IgD-negative memory B cell (primary cell): ENCODE data around the gene PROSER1. TPM values are rescaled to one million over a fixed set of nuclear protein-coding genes. Genes with fewer than 3 reads are reported as not detected.

Experiments used
- H3K27ac Mint-ChIP-seq, 3 donors: one replicate each; pipeline ENCODE4 v1.8.0; 2020 to 2022; ENCODE audit warnings: mild to moderate bottlenecking in 3 of 3, mixed read lengths in 3 of 3, moderate library complexity in 1 of 3
- H3K27me3 Mint-ChIP-seq: one replicate; pipeline ENCODE4 v1.8.0; 2021; ENCODE audit warnings: mixed read lengths
- H3K36me3 Mint-ChIP-seq: one replicate; pipeline ENCODE4 v1.8.0; 2020; ENCODE audit warnings: mild to moderate bottlenecking, mixed read lengths
- H3K4me1 Mint-ChIP-seq, 3 donors: one replicate each; pipeline ENCODE4 v1.8.0; 2020 to 2022; ENCODE audit warnings: mixed read lengths in 3 of 3, mild to moderate bottlenecking in 1 of 3
- H3K4me3 Mint-ChIP-seq, 4 donors: one replicate each; pipeline ENCODE4 v1.8.0; 2020 to 2022; ENCODE audit warnings: mild to moderate bottlenecking in 4 of 4, mixed read lengths in 4 of 4, moderate library complexity in 3 of 4
- H3K9me3 Mint-ChIP-seq, 3 donors: one replicate each; pipeline ENCODE4 v1.8.0; 2020 to 2021; ENCODE audit warnings: mixed read lengths in 3 of 3, mild to moderate bottlenecking in 1 of 3
- polyA plus RNA-seq: library from polyadenylated mRNA; unstranded; fragments of 300-500 nt; fragmentation: Illumina TruSeq; gene quantifications from one replicate; pipeline ENCODE4 v1.2.3, GENCODE V29; 2021

Gene PROSER1
- polyA plus RNA-seq, 1 donor from 2014 or later = 14.1 TPM

DNA sequence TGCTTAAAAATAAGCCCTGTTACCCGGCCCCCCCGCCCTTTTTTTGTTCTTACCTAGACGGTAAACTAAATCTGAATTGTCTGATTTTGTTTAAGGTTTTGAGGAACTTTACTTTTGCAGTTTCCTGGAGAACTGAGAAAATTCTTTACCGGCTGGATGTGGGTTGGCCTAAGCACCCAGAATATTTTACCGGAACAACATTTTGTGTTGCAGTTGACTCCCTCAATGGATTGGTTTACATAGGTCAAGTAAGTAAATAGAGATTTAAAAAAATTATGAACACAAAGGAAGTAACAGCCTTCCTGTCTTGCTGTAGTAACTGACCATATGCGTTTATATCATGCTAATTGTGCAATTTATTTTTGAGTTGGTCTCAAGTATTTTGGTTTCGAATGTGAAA, 1.2 kb upstream of the PROSER1 start:
- Mint-ChIP-seq H3K9me3 (no peaks in the 10 kb centered on the region), H3K4me1 (peaks cover 39 to 52% (median 42%) of the 10 kb centered on the region in 3 donors), H3K36me3 (peaks cover 5% of the 10 kb centered on the region), H3K27ac (peak overlapping the region; percentile 92 to 99 (median 99)), H3K4me3 (peak overlapping the region; percentile 95 to 99 (median 98)), H3K27me3 (no peaks in the 10 kb centered on the region)

DNA sequence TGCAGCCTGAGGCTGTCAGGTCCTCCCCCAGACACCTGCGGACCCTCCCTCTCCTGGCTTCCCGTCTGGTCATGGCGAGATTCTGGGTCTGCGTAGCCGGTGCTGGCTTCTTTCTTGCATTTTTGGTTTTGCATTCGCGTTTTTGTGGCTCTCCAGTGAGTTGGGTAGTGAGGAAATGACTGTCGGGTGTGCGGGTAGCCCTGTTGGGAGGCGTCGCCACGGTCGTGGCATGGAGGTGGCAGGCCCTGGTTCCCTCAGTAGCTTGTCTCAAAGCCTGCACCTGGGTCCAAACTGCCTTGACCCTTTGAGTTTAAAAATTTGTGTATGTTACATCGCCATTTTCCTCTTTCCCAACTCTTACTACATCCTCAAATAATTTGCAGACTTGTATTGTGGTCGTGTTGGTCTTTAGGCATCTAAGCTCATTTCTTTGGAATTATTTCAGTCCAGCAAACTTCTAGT, 711 bp upstream of the PROSER1 start:
- H3K36me3 Mint-ChIP-seq = peaks cover 5% of the 10 kb centered on the region
- H3K27ac Mint-ChIP-seq = peak overlapping the region; percentile 92 to 99 (median 99)
- H3K9me3 Mint-ChIP-seq = no peaks in the 10 kb centered on the region
- H3K27me3 Mint-ChIP-seq = no peaks in the 10 kb centered on the region
- peak overlapping the region; percentile 95 to 99 (median 98) for H3K4me3 Mint-ChIP-seq
- peaks cover 42 to 57% (median 43%) of the 10 kb centered on the region in 3 donors for H3K4me1 Mint-ChIP-seq

DNA sequence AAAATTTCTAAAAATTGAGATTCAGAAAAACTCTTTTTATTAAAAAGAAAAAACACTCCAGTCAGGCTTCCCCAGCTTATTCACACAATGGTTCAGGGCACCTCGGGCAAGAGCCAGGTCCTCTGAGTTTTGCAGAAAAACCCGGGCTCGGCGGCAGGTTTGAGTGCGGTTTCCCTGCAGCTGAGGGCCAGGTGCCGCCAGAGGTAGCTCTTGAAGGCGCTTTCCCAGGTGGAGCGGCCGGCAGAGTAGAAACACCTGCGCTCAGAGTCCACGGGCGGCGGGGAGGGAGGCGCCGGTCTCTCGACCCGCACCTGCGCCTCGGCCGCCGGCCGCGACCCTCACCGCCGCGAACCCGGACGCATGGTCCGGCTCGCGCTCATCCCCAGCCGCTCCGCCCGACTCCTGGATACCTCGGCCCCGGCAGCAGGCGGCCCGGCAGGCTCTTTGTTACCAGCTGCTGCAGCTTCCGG, 444 bp downstream of the PROSER1 start:
- Mint-ChIP-seq H3K27ac (peak overlapping the region; percentile 92 to 99 (median 99)), H3K27me3 (no peaks in the 10 kb centered on the region), H3K36me3 (peaks cover 2% of the 10 kb centered on the region), H3K9me3 (no peaks in the 10 kb centered on the region), H3K4me1 (peaks cover 40 to 64% (median 42%) of the 10 kb centered on the region in 3 donors), H3K4me3 (peak overlapping the region; percentile 95 to 99 (median 98))

DNA sequence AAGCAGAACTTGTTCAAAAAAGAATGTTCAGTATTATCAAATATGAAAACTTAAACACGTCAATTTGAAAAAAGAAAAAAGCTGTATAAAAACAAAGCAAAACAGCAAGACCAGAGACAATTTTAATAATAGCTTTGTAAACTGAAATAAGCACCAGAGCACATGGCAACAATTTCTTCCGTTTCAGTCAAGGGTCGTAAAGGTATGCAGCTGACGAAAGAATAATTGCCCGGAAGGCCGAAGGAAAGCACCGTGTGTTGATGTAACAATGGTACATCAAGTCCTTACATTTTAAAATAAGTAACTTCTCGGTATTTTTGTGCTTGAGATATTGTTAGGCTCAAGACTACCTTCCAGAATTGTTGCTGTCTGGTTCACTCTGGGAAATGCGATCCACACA, 1.7 kb downstream of the PROSER1 start:
- H3K9me3 Mint-ChIP-seq = no peaks in the 10 kb centered on the region
- no peaks in the 10 kb centered on the region for H3K27me3 Mint-ChIP-seq
- H3K4me3 Mint-ChIP-seq = peak overlapping the region; percentile 95 to 99 (median 97)
- peaks cover 39 to 64% (median 45%) of the 10 kb centered on the region in 3 donors for H3K4me1 Mint-ChIP-seq
- H3K27ac Mint-ChIP-seq = peak overlapping the region in 2 of 3 donors; percentile 50 to 92
- H3K36me3 Mint-ChIP-seq = no peaks in the 10 kb centered on the region

DNA sequence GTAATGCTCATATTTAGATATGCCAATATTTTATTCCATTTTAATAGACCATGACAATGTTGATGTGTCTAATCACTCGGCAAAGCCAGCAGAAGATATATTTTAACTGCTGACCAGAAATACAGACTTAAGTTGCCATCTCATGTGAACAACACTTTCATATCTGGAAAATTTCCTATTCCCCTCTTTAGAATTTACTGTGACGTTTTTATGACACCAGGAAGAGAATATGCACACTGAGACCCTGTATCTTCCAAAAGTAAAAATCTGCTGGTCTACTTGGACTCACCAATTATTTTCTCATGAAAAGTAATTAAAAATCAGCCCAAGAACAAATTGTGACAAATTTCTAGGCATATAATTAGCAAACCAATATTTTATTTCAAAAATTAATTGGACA, 2.1 kb downstream of the PROSER1 start:
- no peaks in the 10 kb centered on the region for H3K36me3 Mint-ChIP-seq
- no peaks in the 10 kb centered on the region for H3K9me3 Mint-ChIP-seq
- H3K4me1 Mint-ChIP-seq = peaks cover 39 to 61% (median 44%) of the 10 kb centered on the region in 3 donors
- H3K27me3 Mint-ChIP-seq = no peaks in the 10 kb centered on the region
- H3K27ac Mint-ChIP-seq = peak overlapping the region; percentile 19 to 92 (median 50)
- peak overlapping the region; percentile 95 to 99 (median 97) for H3K4me3 Mint-ChIP-seq

DNA sequence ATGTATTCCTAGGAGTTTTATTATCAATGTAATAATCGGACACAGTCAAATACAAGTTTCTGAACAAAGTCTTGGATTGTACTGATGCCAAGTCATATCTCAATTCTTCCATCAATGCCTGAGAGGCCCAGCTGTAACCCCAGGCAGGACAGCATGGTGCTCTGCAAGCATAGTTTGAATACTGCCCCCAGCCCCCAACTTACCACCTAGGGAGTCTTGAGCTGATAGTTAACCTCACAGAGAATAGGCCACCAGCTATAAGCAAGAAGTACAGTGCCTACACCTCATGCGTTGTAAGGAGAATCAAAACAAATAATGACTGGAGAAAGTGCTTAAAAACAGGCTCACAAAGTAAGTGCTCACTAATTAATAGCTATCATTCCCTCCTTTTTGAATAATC, 2.7 kb downstream of the PROSER1 start:
- H3K4me1 Mint-ChIP-seq = peaks cover 38 to 59% (median 39%) of the 10 kb centered on the region in 3 donors
- H3K4me3 Mint-ChIP-seq = peak overlapping the region; percentile 72 to 99 (median 96)
- no peaks in the 10 kb centered on the region for H3K36me3 Mint-ChIP-seq
- no peaks in the 10 kb centered on the region for H3K27me3 Mint-ChIP-seq
- no peak overlapping the region for H3K27ac Mint-ChIP-seq
- H3K9me3 Mint-ChIP-seq = no peaks in the 10 kb centered on the region

DNA sequence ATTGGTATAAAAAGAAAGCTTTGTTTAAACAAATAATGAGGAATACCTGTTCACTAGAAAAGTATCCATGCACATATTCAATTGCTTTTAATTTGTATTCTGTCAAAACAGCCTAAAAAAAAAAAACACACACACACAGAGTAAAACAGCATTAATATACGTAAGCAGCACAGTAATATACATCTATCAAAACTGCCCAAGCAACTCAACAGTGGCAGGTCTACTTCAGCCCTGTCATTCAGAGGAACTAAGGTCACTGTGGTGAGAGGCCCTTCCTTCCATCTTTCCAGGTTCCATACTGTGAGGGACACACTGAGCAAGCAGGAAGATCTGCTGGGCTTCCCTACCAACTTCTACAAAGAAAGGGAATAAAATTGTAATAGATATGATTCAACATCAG, 3.8 kb downstream of the PROSER1 start:
- no peaks in the 10 kb centered on the region for H3K36me3 Mint-ChIP-seq
- H3K27me3 Mint-ChIP-seq = no peaks in the 10 kb centered on the region
- H3K27ac Mint-ChIP-seq = peak overlapping the region in 1 of 3 donors; percentile 48
- peak overlapping the region in 3 of 4 donors; percentile 5 to 72 (median 58) for H3K4me3 Mint-ChIP-seq
- H3K9me3 Mint-ChIP-seq = no peaks in the 10 kb centered on the region
- peaks cover 34 to 54% (median 36%) of the 10 kb centered on the region in 3 donors for H3K4me1 Mint-ChIP-seq

DNA sequence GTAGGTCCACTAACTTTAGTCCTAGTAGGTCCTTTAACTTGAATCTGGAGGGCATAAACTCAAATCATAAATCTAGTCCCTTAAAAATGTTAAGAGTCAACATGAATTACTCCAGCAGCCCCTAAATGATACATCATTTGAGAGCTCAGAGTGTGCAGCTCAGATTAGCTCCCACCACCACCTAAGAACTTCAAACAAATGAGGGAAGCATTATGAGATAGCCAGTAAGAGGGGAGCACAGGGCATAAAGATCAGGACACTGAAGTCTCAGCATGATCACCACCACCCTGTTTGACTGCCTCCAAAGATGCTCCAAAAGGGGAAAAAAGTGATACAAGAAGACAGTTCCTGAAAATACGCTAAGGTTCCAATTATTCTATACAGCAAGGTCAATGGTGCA, 5.7 kb downstream of the PROSER1 start:
- Mint-ChIP-seq H3K9me3 (no peaks in the 10 kb centered on the region), H3K4me1 (peaks cover 30 to 40% (median 34%) of the 10 kb centered on the region in 3 donors), H3K27ac (no peak overlapping the region), H3K27me3 (no peaks in the 10 kb centered on the region), H3K36me3 (no peaks in the 10 kb centered on the region), H3K4me3 (no peak overlapping the region)

DNA sequence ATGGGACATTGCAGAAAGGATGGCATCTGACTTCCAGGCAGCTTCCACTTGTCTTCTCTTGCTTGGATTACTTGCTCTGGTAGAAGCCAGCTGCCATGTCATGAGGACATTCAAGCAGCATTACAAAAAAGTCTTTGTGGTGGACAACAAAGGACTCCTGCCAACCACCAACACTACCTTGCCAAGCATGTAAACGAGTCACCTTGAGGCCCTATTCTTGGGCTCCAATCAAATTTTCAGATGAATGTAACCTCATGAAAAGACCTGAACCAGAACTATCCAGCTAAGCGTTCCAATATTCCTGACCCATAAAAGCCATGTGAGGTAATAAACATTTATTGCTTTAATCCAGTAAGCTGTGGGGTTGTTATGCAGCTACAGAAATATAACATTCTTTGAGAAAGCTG, 12.5 kb downstream of the PROSER1 start:
- no peaks in the 10 kb centered on the region for H3K9me3 Mint-ChIP-seq
- no peaks in the 10 kb centered on the region for H3K27me3 Mint-ChIP-seq
- no peak overlapping the region for H3K27ac Mint-ChIP-seq
- H3K4me1 Mint-ChIP-seq = no peaks in the 10 kb centered on the region
- no peak overlapping the region for H3K4me3 Mint-ChIP-seq
- peaks cover 7% of the 10 kb centered on the region for H3K36me3 Mint-ChIP-seq

DNA sequence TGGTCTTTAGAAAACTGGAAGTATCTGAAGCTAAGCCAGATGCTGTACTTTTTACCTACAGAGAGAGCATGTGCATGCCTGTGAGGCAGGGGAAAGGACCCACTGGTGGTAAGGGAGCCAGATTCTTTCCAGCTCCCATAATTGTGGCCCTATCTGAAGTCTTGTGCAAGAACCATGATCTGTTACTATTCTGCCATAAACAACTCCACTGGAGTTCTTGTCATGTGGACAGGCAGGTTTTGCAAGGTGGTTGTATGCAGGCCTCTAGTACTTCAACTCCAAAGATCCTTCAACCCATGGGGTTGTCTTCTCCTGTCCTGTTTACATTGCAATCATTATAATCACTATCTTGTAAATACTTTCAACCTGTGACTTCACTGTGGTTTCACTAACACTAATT, 14.1 kb downstream of the PROSER1 start:
- Mint-ChIP-seq H3K9me3 (no peaks in the 10 kb centered on the region), H3K27me3 (no peaks in the 10 kb centered on the region), H3K36me3 (peaks cover 9% of the 10 kb centered on the region), H3K27ac (no peak overlapping the region), H3K4me3 (no peak overlapping the region), H3K4me1 (peaks cover 0 to 2% (median 0%) of the 10 kb centered on the region in 3 donors)

DNA sequence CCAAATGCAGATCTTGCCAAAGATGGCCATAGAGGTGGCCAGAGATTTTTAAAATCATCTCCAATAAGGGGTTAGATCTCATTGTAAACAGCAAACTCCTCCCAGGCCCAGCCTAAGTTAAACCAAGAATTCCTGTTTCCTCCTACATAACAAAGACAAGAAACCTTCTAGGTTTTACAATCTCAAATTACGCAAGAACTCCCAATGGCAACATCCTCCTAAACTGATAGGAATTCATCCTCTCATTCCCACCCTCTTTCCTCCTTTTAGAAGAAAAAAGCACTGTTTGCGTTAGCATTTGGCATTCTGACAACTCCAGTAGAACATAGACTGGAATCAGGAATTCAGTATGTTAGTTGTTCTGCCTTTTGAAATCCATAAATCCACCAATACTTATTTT, 14.6 kb downstream of the PROSER1 start:
- Mint-ChIP-seq H3K27ac (no peak overlapping the region), H3K4me1 (peaks cover 0 to 2% (median 0%) of the 10 kb centered on the region in 3 donors), H3K4me3 (no peak overlapping the region), H3K36me3 (peaks cover 9% of the 10 kb centered on the region), H3K9me3 (no peaks in the 10 kb centered on the region), H3K27me3 (no peaks in the 10 kb centered on the region)

DNA sequence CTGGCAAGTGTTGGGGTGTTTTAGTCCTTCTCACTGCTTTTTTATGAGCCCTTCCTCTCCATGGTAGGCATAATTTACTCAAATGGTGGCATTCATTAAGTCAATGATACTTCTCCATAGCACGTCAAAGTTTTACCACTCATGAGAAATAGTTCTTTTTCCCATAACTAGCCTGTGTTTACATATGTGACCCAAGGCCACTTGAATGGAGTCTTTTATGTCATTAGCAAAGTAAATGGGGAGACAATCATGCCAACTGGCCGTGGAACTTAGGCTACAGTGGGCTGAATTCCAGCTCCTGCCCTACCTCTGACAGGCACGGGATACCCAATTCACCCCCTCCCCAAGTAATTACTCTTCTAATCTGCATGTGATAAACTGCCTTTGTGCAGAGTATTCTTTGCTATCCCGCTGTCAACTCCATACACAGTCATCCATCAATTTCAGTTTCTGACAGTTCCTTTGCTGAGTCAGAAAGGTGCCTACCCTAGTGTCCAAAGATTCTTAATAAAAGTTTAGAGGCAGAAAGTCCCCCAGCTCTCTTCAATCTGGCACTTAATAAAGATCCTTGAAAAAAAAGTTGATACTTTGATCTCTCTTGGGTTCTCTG, 16.9 kb downstream of the PROSER1 start:
- Mint-ChIP-seq H3K9me3 (no peaks in the 10 kb centered on the region), H3K36me3 (peaks cover 9% of the 10 kb centered on the region), H3K4me3 (no peak overlapping the region), H3K4me1 (peaks cover 0 to 2% (median 0%) of the 10 kb centered on the region in 3 donors), H3K27ac (no peak overlapping the region), H3K27me3 (no peaks in the 10 kb centered on the region)

DNA sequence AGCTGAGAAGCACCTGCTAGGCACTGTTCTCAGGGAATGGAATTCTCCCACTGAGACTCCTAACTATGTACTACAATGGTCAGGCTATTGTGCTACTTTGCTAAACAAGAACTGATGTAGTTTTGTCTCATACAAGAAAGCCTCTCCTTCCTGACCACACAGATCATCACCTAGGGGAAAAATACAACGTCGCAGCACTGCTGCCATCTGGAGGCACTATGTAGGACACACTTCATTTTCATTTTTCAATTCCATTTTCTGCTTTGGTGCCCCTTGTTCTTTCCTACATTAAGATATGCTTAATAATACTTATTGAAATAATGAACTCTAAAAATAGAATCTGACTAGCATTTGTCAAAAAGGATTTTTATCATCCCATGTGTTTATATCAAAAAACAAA, 21.1 kb downstream of the PROSER1 start:
- Mint-ChIP-seq H3K9me3 (no peaks in the 10 kb centered on the region), H3K27me3 (no peaks in the 10 kb centered on the region), H3K4me3 (no peak overlapping the region), H3K4me1 (peaks cover 0 to 5% (median 0%) of the 10 kb centered on the region in 3 donors), H3K27ac (no peak overlapping the region), H3K36me3 (peaks cover 25% of the 10 kb centered on the region)

DNA sequence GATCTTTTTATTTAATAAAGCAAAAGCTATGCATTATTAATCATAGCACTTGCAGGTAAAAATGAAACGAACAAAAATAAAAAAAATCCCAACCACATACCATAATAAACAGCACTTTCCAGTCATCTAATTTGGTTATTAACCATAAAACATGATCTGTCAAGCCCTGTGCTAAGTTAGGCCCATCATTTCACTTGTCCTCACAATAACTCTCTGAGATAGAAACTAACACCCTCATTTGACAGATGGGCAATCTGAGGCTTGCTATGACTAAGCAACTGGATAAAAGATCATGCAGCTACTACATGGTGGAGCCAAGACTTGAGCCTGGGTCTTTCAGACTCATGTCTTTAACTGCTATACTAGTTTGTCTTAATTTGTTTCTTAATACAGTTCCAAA, 21.8 kb downstream of the PROSER1 start:
- peaks cover 0 to 5% (median 0%) of the 10 kb centered on the region in 3 donors for H3K4me1 Mint-ChIP-seq
- peaks cover 21% of the 10 kb centered on the region for H3K36me3 Mint-ChIP-seq
- H3K27me3 Mint-ChIP-seq = no peaks in the 10 kb centered on the region
- H3K27ac Mint-ChIP-seq = no peak overlapping the region
- H3K4me3 Mint-ChIP-seq = no peak overlapping the region
- no peaks in the 10 kb centered on the region for H3K9me3 Mint-ChIP-seq

DNA sequence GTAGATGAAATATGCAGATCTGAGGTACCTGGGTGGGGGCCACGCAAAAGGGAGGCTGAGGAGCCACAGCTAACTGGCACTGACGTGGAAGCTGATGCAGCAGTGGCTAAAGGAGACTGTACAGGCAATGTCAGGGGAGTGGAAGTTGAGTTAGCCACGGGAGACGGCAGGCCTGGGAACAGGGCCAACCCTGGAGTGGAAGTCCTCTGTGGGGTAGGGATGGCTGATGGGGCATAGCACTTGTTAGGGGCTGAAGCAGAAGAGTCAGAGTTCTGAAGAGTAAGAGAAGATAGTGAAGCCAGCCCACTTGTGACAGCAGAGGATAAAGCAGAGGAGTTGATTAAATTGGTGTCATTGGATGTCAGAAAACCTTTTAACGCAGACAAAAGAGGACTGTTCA, 24.4 kb downstream of the PROSER1 start:
- Mint-ChIP-seq H3K36me3 (peaks cover 21% of the 10 kb centered on the region), H3K27ac (no peak overlapping the region), H3K4me1 (peaks cover 0 to 3% (median 0%) of the 10 kb centered on the region in 3 donors)

DNA sequence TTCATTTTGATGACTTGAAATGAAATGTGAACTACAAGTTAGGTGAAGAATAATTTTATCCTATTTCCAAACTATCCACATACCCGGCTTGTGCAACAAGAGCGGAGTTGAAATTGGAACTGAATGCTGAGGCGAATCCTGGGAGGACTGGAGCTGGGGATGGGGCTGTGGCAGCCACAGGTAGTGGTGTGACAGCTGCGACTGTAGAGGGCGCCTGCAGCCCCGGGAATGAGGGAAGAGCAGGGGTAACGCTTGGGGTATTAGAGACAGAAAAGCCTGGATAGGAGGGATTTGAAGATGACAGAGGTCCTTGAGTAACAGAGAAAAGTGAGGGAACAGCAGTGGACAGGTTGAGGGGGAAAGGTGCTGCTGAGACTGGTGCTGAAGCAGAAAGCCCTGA, 25.3 kb downstream of the PROSER1 start:
- Mint-ChIP-seq H3K27ac (no peak overlapping the region), H3K36me3 (peaks cover 21% of the 10 kb centered on the region), H3K4me3 (no peak overlapping the region), H3K27me3 (no peaks in the 10 kb centered on the region), H3K9me3 (peaks cover 0 to 2% (median 0%) of the 10 kb centered on the region in 3 donors), H3K4me1 (peaks cover 0 to 3% (median 0%) of the 10 kb centered on the region in 3 donors)

More for the DNA sequence above, 24.4 kb downstream of the PROSER1 start:
- Mint-ChIP-seq H3K27me3 (no peaks in the 10 kb centered on the region), H3K9me3 (peaks cover 0 to 1% (median 0%) of the 10 kb centered on the region in 3 donors), H3K4me3 (no peak overlapping the region)
